Upper lobe of left lung (tissue), 4 donors: ENCODE measurements around the gene TCF7L1.

ENCODE experiments used
- CTCF ChIP-seq, 6 experiments: fragments of 450-650 bp in 4 of 6; fragments of 200-600 bp in 2 of 6; sonication (generic) in 2 of 6; IDR thresholded peaks; one replicate each; pipeline ENCODE4 v1.5.1; 2016 to 2019; ENCODE audit warnings: antibody characterized with exemption in 6 of 6
- POLR2AphosphoS5 ChIP-seq, 2 donors: sonication (generic); formaldehyde crosslinking; IDR thresholded peaks; one replicate each; pipeline ENCODE4 v1.5.1; 2017; ENCODE audit warnings: antibody characterized with exemption in 2 of 2

DNA sequence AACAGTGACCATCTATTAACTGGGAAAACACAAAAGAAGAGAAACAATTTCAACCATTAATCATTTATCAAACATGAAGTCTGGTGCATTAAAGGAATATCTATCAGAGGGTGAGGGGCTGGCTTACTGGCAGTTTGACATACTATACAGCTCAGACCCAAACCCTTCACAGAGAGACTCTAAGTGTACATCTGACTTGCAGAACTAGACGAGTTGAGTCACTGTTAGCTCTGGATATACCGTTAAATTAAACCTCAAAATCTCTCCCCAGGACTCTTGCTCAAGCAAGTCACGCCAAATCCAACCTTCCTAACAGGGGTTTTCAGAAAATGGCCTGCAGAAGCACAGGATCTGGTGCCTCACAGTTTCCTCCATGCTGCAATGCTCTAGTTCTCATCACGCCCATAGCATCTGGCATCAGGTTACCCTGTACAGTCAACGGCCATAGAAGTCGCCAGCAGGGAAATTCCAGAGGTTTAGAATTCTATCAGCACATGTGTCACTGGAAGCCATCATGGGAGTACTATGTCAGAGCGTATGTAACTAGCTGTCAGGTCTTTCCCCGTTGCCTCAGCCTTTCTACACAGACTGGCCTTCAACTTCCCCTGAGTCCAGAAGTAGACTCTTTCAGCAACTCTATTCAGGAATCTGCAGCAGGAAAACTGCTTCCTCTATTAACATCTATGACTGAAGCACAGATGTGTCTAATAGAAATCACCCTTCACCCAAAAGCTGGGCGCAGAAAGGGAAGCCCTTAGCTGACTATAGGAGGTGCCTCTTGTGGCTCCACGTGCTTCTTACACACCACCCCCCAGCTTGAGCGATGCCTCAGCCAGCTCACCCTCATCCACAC is 185.3 kb downstream of the TCF7L1 start:
- no peak for TF ChIP-seq CTCF (IDR thresholded peaks at IDR 0.05)
- no peak for TF ChIP-seq POLR2AphosphoS5 (IDR thresholded peaks at IDR 0.05)
